ENCODE measurements around the gene CDC42EP2.

Gene CDC42EP2

GRCh38 chr11:65354265-65355012, 39.8 kb downstream of the CDC42EP2 start, which contains the start of gene TIGD3:
Gene TIGD3 (plus strand): TSS chr11:65354751. CDS start chr11:65355809, 1,058 bp downstream.
- Histone ChIP-seq H3K9me3 (no peaks in the 10 kb centered on the region), H3K4me1 (peaks cover 7% of the 10 kb centered on the region), H3K4me3 (ENCODE audit: low read depth, low read length) (peak within 1 kb of the TSS; percentile 52), H3K27me3 (no peaks in the 10 kb centered on the region), H3K36me3 (no peaks in the 10 kb centered on the region; the same call in 1 of the 2 replicates)
- peak; percentile 96 for DNase-seq
- TF ChIP-seq CTCF (IDR thresholded peaks at IDR 0.05; ENCODE audit: low read depth, low read length), result no peak

- no peaks in the 10 kb centered on the region for H3K27me3 ChIP-seq
- peaks cover 7% of the 10 kb centered on the region for H3K4me1 ChIP-seq
- no peak for TF ChIP-seq CTCF (IDR thresholded peaks at IDR 0.05; ENCODE audit: low read depth, low read length)
- H3K36me3 ChIP-seq, result no peaks in the 10 kb centered on the region; the same call in 1 of the 2 replicates
- DNase-seq, result peak; percentile 52
- H3K4me3 ChIP-seq (ENCODE audit: low read depth, low read length), result peak overlapping the region; percentile 49
- no peaks in the 10 kb centered on the region for H3K9me3 ChIP-seq
Measured at GRCh38 chr11:65355013-65355775, 40.5 kb downstream of the CDC42EP2 start.

- TF ChIP-seq CTCF (IDR thresholded peaks at IDR 0.05; ENCODE audit: low read depth, low read length), result no peak
- H3K4me3 ChIP-seq (ENCODE audit: low read depth, low read length), result no peak overlapping the region
- peaks cover 7% of the 10 kb centered on the region for H3K4me1 ChIP-seq
- DNase-seq, result no peak
- H3K36me3 ChIP-seq, result no peaks in the 10 kb centered on the region; the same call in 1 of the 2 replicates
- H3K27me3 ChIP-seq, result no peaks in the 10 kb centered on the region
- H3K9me3 ChIP-seq, result no peaks in the 10 kb centered on the region
Measured at GRCh38 chr11:65355776-65356393, 41.2 kb downstream of the CDC42EP2 start.

GRCh38 chr11:65356394-65356972, 41.8 kb downstream of the CDC42EP2 start:
- Histone ChIP-seq H3K4me3 (ENCODE audit: low read depth, low read length) (no peak overlapping the region), H3K9me3 (no peaks in the 10 kb centered on the region), H3K36me3 (no peaks in the 10 kb centered on the region; the same call in 1 of the 2 replicates), H3K27me3 (no peaks in the 10 kb centered on the region), H3K4me1 (peaks cover 7% of the 10 kb centered on the region)
- DNase-seq, result no peak
- TF ChIP-seq CTCF (IDR thresholded peaks at IDR 0.05; ENCODE audit: low read depth, low read length), result no peak

GRCh38 chr11:65357856-65358356, 43.2 kb downstream of the CDC42EP2 start:
- Histone ChIP-seq H3K4me3 (ENCODE audit: low read depth, low read length) (no peak overlapping the region), H3K36me3 (no peaks in the 10 kb centered on the region), H3K4me1 (peaks cover 7% of the 10 kb centered on the region), H3K9me3 (no peaks in the 10 kb centered on the region), H3K27me3 (no peaks in the 10 kb centered on the region)
- no peak for TF ChIP-seq CTCF (IDR thresholded peaks at IDR 0.05; ENCODE audit: low read depth, low read length)
- no peak for DNase-seq

All from BE2C (cell line).